DOHH2 (cell line): Measurements from ENCODE around the gene RAB27B.

Experiments
- H3F3A ChIP-seq: fragments of 200-600 bp; sonication (generic), shearing (Covaris generic); 2 replicates; pipeline ENCODE4 v1.6.0; 2016; ENCODE audit warnings: antibody characterized with exemption, mild to moderate bottlenecking; ENCODE audit not compliant: control insufficient read depth, insufficient read depth
- H3K27ac ChIP-seq: fragments of 200-600 bp; sonication (generic); 2 replicates; pipeline ENCODE4 v1.5.1; 2014; ENCODE audit warnings: low read depth, mild to moderate bottlenecking, low read length, moderate library complexity
- H3K27me3 ChIP-seq: fragments of 200-600 bp; sonication (generic); 2 replicates; pipeline ENCODE4 v1.6.1; 2014; ENCODE audit warnings: mild to moderate bottlenecking, low read length, mixed read lengths; ENCODE audit not compliant: control insufficient read depth
- H3K36me3 ChIP-seq: fragments of 200-600 bp; sonication (generic); 2 replicates; pipeline ENCODE4 v1.6.1; 2014; ENCODE audit warnings: mild to moderate bottlenecking, low read length, moderate library complexity, mixed read lengths; ENCODE audit not compliant: control insufficient read depth
- H3K4me1 ChIP-seq: fragments of 200-600 bp; sonication (generic); 2 replicates; pipeline ENCODE4 v1.6.1; 2014; ENCODE audit warnings: mild to moderate bottlenecking, low read length, mixed read lengths; ENCODE audit not compliant: control insufficient read depth
- H3K4me2 ChIP-seq: fragments of 200-600 bp; sonication (generic); 2 replicates; pipeline ENCODE4 v1.6.0; 2014; ENCODE audit warnings: mild to moderate bottlenecking, low read length, moderate library complexity
- H3K4me3 ChIP-seq: fragments of 200-600 bp; sonication (generic); 2 replicates; pipeline ENCODE4 v1.5.1; 2014; ENCODE audit warnings: mild to moderate bottlenecking, low read length, mixed read lengths
- H3K79me2 ChIP-seq: fragments of 200-600 bp; sonication (generic); 2 replicates; pipeline ENCODE4 v1.6.1; 2014; ENCODE audit warnings: mild to moderate bottlenecking, low read length, mixed read lengths; ENCODE audit not compliant: control insufficient read depth
- H3K9me2 ChIP-seq: fragments of 200-600 bp; sonication (generic); replicated peaks from 2 replicates; pipeline ENCODE4 v1.6.1; 2014; ENCODE audit warnings: mild to moderate bottlenecking, low read length, mixed read lengths; ENCODE audit not compliant: control insufficient read depth
- H3K9me3 ChIP-seq: fragments of 200-600 bp; sonication (generic); 2 replicates; pipeline ENCODE4 v1.6.1; 2014; ENCODE audit warnings: antibody characterized with exemption, low read length, mixed read lengths; ENCODE audit not compliant: control insufficient read depth, insufficient read depth
- H4K20me1 ChIP-seq: fragments of 200-600 bp; sonication (generic); 2 replicates; pipeline ENCODE4 v1.6.0; 2014; ENCODE audit warnings: low read depth, mild to moderate bottlenecking, antibody characterized with exemption, low read length, moderate library complexity; ENCODE audit not compliant: control insufficient read depth, insufficient read depth
- EZH2phosphoT487 ChIP-seq: fragments of 200-600 bp; sonication (generic); IDR thresholded peaks from 2 replicates; pipeline ENCODE4 v1.6.1; 2017; ENCODE audit warnings: borderline replicate concordance, mild to moderate bottlenecking, antibody characterized with exemption, low read length, moderate library complexity, mixed read lengths
- TF ChIP-seq, protein P1 (sequence below): fragments of 200-600 bp; sonication (generic); IDR thresholded peaks from one replicate; pipeline ENCODE4 v1.5.1; 2014; ENCODE audit warnings: antibody characterized with exemption, mild to moderate bottlenecking, low read depth, low read length; ENCODE audit not compliant: poor library complexity, severe bottlenecking

RAB27B gene, protein sequence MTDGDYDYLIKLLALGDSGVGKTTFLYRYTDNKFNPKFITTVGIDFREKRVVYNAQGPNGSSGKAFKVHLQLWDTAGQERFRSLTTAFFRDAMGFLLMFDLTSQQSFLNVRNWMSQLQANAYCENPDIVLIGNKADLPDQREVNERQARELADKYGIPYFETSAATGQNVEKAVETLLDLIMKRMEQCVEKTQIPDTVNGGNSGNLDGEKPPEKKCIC

DNA sequence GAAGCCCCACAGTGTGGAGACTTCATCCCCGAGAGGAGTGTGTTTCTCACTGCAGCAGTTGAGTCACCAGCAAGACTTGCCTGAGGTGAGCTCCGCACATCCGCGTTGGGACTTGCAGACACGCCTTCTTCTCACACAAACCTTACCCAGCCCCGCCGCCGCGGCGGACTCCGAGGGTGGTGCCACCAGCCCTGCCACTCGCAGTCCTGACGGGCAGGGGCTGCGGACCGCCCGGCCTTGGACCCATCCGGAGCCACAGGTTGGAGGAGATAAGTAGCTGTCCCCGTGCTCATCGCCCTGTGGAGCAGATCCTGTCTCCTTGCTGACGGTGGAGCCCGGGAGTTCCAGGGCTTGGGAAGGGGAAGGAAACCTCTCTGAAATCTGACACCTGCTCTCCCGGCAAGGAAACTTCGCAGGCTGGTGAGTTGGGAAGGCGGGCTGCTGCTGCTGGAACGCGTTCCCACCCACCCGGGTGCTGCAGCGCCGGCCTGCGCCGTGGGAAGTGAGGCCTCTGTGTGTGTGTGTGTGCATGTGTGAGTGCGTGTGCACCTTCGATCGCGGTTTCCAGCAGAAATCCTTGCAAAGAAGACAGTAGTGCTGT is at the start of gene RAB27B:
Gene RAB27B (plus strand): TSS at position 197 of the 601 bp plus-strand sequence. CDS start 49,109 bp downstream, outside the sequence.
- H3K79me2 ChIP-seq = no peaks in the 10 kb centered on the region
- H3K36me3 ChIP-seq = no peaks in the 10 kb centered on the region
- no peaks in the 10 kb centered on the region for H3F3A ChIP-seq
- no peak within 1 kb of the TSS for H3K4me3 ChIP-seq
- no peak within 1 kb of the TSS for H3K4me2 ChIP-seq
- no peaks in the 10 kb centered on the region for H3K27me3 ChIP-seq
- no peaks in the 10 kb centered on the region for H3K9me2 ChIP-seq
- no peaks in the 10 kb centered on the region for H3K4me1 ChIP-seq
- no peaks in the 10 kb centered on the region for H3K9me3 ChIP-seq
- TF ChIP-seq, protein P1, sequence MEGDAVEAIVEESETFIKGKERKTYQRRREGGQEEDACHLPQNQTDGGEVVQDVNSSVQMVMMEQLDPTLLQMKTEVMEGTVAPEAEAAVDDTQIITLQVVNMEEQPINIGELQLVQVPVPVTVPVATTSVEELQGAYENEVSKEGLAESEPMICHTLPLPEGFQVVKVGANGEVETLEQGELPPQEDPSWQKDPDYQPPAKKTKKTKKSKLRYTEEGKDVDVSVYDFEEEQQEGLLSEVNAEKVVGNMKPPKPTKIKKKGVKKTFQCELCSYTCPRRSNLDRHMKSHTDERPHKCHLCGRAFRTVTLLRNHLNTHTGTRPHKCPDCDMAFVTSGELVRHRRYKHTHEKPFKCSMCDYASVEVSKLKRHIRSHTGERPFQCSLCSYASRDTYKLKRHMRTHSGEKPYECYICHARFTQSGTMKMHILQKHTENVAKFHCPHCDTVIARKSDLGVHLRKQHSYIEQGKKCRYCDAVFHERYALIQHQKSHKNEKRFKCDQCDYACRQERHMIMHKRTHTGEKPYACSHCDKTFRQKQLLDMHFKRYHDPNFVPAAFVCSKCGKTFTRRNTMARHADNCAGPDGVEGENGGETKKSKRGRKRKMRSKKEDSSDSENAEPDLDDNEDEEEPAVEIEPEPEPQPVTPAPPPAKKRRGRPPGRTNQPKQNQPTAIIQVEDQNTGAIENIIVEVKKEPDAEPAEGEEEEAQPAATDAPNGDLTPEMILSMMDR = no peak
- TF ChIP-seq EZH2phosphoT487 = no peak
- no peak within 1 kb of the TSS for H3K27ac ChIP-seq
- H4K20me1 ChIP-seq = no peaks in the 10 kb centered on the region

DNA sequence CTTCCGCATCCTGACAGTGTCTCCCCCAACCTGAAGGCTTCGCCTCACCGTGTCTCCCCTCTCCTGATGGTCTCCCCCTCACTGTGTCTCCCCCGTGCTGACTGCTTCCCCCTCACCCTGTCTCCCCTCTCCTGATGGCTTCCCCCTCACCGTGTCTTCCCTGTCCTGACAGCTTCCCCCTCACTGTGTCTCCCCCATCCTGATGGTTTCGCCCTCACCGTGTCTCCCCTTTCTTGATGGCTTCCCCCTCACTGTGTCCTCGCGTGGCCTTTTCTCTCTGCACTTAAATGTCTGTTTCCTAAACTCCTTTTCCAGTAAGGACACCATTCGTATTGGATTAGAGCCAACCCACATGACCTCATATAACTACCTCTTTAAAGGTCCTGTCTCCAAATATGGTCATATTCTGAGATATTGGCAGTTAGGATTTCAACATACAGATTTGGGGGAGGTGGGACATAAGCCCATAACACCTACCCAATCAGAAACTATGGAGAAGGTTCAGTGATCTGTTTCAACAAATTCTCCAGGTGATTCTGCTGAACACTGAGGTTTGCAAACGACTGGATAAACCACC is 47.9 kb upstream of the RAB27B start:
- Histone ChIP-seq H3K27ac (no peak overlapping the region), H4K20me1 (no peaks in the 10 kb centered on the region), H3K4me3 (no peak overlapping the region), H3K4me2 (no peak overlapping the region), H3K4me1 (no peaks in the 10 kb centered on the region), H3K79me2 (no peaks in the 10 kb centered on the region), H3F3A (no peaks in the 10 kb centered on the region), H3K9me3 (no peaks in the 10 kb centered on the region), H3K27me3 (no peaks in the 10 kb centered on the region), H3K9me2 (no peaks in the 10 kb centered on the region), H3K36me3 (no peaks in the 10 kb centered on the region)
- TF ChIP-seq, protein P1 = no peak

DNA sequence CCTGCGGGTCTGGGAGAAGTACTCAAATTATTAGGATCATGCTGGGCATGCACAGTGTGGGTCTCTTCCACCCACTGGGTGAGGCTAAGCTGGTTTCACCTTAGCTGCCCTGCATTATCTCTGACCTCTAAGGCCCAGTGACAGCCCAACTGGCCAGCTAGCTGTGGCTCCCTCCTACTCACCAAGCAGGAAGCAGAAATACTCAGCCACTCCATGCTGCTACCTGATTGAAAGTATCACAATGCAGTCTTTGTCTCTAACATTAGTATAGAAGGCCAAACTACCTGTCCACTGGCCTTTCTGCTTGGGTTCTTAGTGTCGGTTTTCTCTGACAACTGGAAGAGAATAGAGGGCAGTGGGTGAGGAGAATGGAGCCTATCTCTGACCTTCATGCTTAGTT is 47.3 kb upstream of the RAB27B start:
- H3K36me3 ChIP-seq = no peaks in the 10 kb centered on the region

More for the DNA sequence above, 47.3 kb upstream of the RAB27B start:
- H3K27me3 ChIP-seq = no peaks in the 10 kb centered on the region
- H4K20me1 ChIP-seq = no peaks in the 10 kb centered on the region
- H3F3A ChIP-seq = no peaks in the 10 kb centered on the region
- TF ChIP-seq EZH2phosphoT487 = no peak
- TF ChIP-seq, protein P1 = no peak
- no peaks in the 10 kb centered on the region for H3K9me3 ChIP-seq
- H3K9me2 ChIP-seq = no peaks in the 10 kb centered on the region
- H3K4me1 ChIP-seq = no peaks in the 10 kb centered on the region
- no peak overlapping the region for H3K4me3 ChIP-seq
- no peak overlapping the region for H3K4me2 ChIP-seq
- no peaks in the 10 kb centered on the region for H3K79me2 ChIP-seq
- no peak overlapping the region for H3K27ac ChIP-seq
